H9 (cell line): ENCODE measurements around the gene PATL2. TPM values are rescaled to one million over a fixed set of nuclear protein-coding genes. Genes with fewer than 3 reads are reported as not detected.

ENCODE experiments used
- DNase-seq: peaks from one replicate; pipeline ENCODE4 v3.0.0-alpha.2; 2017
- H2AFZ ChIP-seq: one replicate; pipeline ENCODE4 v1.6.1; 2013; ENCODE audit warnings: mild to moderate bottlenecking, low read length, control low read depth, moderate library complexity
- H2AK5ac ChIP-seq: 2 replicates; pipeline ENCODE4 v1.6.1; 2013; ENCODE audit warnings: low read length, control low read depth, mixed read lengths; ENCODE audit not compliant: insufficient read length
- H2BK120ac ChIP-seq: one replicate; pipeline ENCODE4 v1.6.1; 2013; ENCODE audit warnings: low read depth, mild to moderate bottlenecking, low read length, control low read depth, inconsistent platforms; ENCODE audit not compliant: poor library complexity, severe bottlenecking
- H2BK12ac ChIP-seq: 2 replicates; pipeline ENCODE4 v1.6.1; 2013; ENCODE audit warnings: low read length, control low read depth, mixed read lengths, low read depth; ENCODE audit not compliant: insufficient read length
- H2BK15ac ChIP-seq: 2 replicates; pipeline ENCODE4 v1.6.1; 2013; ENCODE audit warnings: low read depth, low read length, control low read depth
- H2BK20ac ChIP-seq: one replicate; pipeline ENCODE4 v1.6.1; 2013; ENCODE audit warnings: low read depth, mild to moderate bottlenecking, low read length, control low read depth, inconsistent platforms; ENCODE audit not compliant: poor library complexity, severe bottlenecking
- H2BK5ac ChIP-seq: 2 replicates; pipeline ENCODE4 v1.6.1; 2013; ENCODE audit warnings: low read length, control low read depth, mixed read lengths; ENCODE audit not compliant: insufficient read length
- H3K14ac ChIP-seq: 2 replicates; pipeline ENCODE4 v1.6.1; 2013; ENCODE audit warnings: low read length, control low read depth; ENCODE audit not compliant: insufficient read depth
- H3K18ac ChIP-seq: 2 replicates; pipeline ENCODE4 v1.6.1; 2013; ENCODE audit warnings: low read depth, mild to moderate bottlenecking, mixed read lengths, low read length, control low read depth; ENCODE audit not compliant: insufficient read length
- H3K23ac ChIP-seq: 2 replicates; pipeline ENCODE4 v1.6.1; 2013; ENCODE audit warnings: low read length, control low read depth, mixed read lengths, low read depth; ENCODE audit not compliant: insufficient read length
- H3K23me2 ChIP-seq: 2 replicates; pipeline ENCODE4 v1.6.1; 2013; ENCODE audit warnings: low read depth, mild to moderate bottlenecking, mixed read lengths, low read length, control low read depth; ENCODE audit not compliant: insufficient read length, poor library complexity, severe bottlenecking
- H3K27ac ChIP-seq: 2 replicates; pipeline ENCODE4 v1.5.1; 2013; ENCODE audit warnings: low read length, control low read depth, mixed read lengths, low read depth; ENCODE audit not compliant: insufficient read length
- H3K27me3 ChIP-seq: 2 replicates; pipeline ENCODE4 v1.6.1; 2013; ENCODE audit warnings: low read length, control low read depth, inconsistent platforms; ENCODE audit not compliant: insufficient read depth
- H3K4ac ChIP-seq: 2 replicates; pipeline ENCODE4 v1.6.1; 2013; ENCODE audit warnings: low read depth, mild to moderate bottlenecking, control low read depth, inconsistent platforms, low read length, moderate library complexity
- H3K4me1 ChIP-seq: 2 replicates; pipeline ENCODE4 v1.6.1; 2013; ENCODE audit warnings: low read length, control low read depth, inconsistent platforms; ENCODE audit not compliant: insufficient read depth
- H3K4me2 ChIP-seq: 2 replicates; pipeline ENCODE4 v1.6.1; 2013; ENCODE audit warnings: low read length, control low read depth, mixed read lengths; ENCODE audit not compliant: insufficient read length, insufficient read depth
- H3K56ac ChIP-seq: 2 replicates; pipeline ENCODE4 v1.6.1; 2013; ENCODE audit warnings: low read depth, mild to moderate bottlenecking, mixed read lengths, low read length, control low read depth; ENCODE audit not compliant: insufficient read length
- H3K79me1 ChIP-seq: 2 replicates; pipeline ENCODE4 v1.6.1; 2013; ENCODE audit warnings: low read depth, mild to moderate bottlenecking, moderate library complexity, low read length, control low read depth, inconsistent platforms; ENCODE audit not compliant: insufficient read depth, poor library complexity, severe bottlenecking
- H3K79me2 ChIP-seq: 2 replicates; pipeline ENCODE4 v1.6.1; 2013; ENCODE audit warnings: low read length, control low read depth, inconsistent platforms; ENCODE audit not compliant: insufficient read depth
- H3K9ac ChIP-seq: 2 replicates; pipeline ENCODE4 v1.6.1; 2013; ENCODE audit warnings: low read length, control low read depth, mixed read lengths; ENCODE audit not compliant: insufficient read length; ENCODE audit errors: extremely low read depth
- H3K9me3 ChIP-seq: one replicate; pipeline ENCODE4 v1.6.1; 2013; ENCODE audit warnings: low read depth, low read length, inconsistent platforms; ENCODE audit not compliant: control insufficient read depth
- H3T11ph ChIP-seq: one replicate; pipeline ENCODE4 v1.6.1; 2013; ENCODE audit warnings: mild to moderate bottlenecking, low read length, control low read depth, inconsistent platforms
- H4K20me1 ChIP-seq: one replicate; pipeline ENCODE4 v1.6.1; 2013; ENCODE audit not compliant: control insufficient read depth, insufficient read length, insufficient read depth
- H4K5ac ChIP-seq: 2 replicates; pipeline ENCODE4 v1.6.1; 2013; ENCODE audit warnings: low read depth, mild to moderate bottlenecking, mixed read lengths, low read length, control low read depth; ENCODE audit not compliant: insufficient read length
- H4K8ac ChIP-seq: replicated peaks from 2 replicates; pipeline ENCODE4 v1.6.1; 2013; ENCODE audit warnings: low read length, control low read depth, mixed read lengths, low read depth; ENCODE audit not compliant: insufficient read length
- H4K91ac ChIP-seq: 2 replicates; pipeline ENCODE4 v1.6.1; 2013; ENCODE audit warnings: low read depth, mild to moderate bottlenecking, moderate library complexity, mixed read lengths, low read length, control low read depth; ENCODE audit not compliant: insufficient read length
- H3K27ac Mint-ChIP-seq, 3 experiments: 2 replicates in 2 of 3; 3 replicates in 1 of 3; pipeline ENCODE4 v1.8.0; 2020 to 2021; ENCODE audit warnings: mixed read lengths in 3 of 3, mild to moderate bottlenecking in 1 of 3, moderate library complexity in 1 of 3
- H3K27me3 Mint-ChIP-seq: 2 replicates; pipeline ENCODE4 v1.8.0; 2021; ENCODE audit warnings: low read depth, mild to moderate bottlenecking, moderate library complexity, mixed read lengths
- H3K36me3 Mint-ChIP-seq, 3 experiments: 2 replicates in 2 of 3; 3 replicates in 1 of 3; pipeline ENCODE4 v1.8.0; 2020 to 2021; ENCODE audit warnings: low read depth in 3 of 3, mixed read lengths in 3 of 3; ENCODE audit not compliant: insufficient read depth in 1 of 3
- H3K4me1 Mint-ChIP-seq, 2 experiments: 2 replicates each; pipeline ENCODE4 v1.8.0; 2020; ENCODE audit warnings: mixed read lengths in 2 of 2
- H3K4me3 Mint-ChIP-seq, 2 experiments: 2 replicates in 1 of 2; 3 replicates in 1 of 2; pipeline ENCODE4 v1.8.0; 2020 to 2021; ENCODE audit warnings: mild to moderate bottlenecking in 2 of 2, mixed read lengths in 2 of 2, moderate library complexity in 1 of 2
- H3K9me3 Mint-ChIP-seq, 2 experiments: 2 replicates in 1 of 2; 3 replicates in 1 of 2; pipeline ENCODE4 v1.8.0; 2020; ENCODE audit warnings: mild to moderate bottlenecking in 2 of 2, mixed read lengths in 2 of 2, moderate library complexity in 1 of 2
- CTCF ChIP-seq: fragments of 200-600 bp; sonication (generic); conservative IDR thresholded peaks from 3 replicates; pipeline ENCODE4 v1.8.0; 2021; ENCODE audit warnings: antibody characterized with exemption, mild to moderate bottlenecking
- WGBS: extraction: QIAGEN DNeasy Blood & Tissue Kit; methylation state at CpG from one replicate; pipeline ENCODE4 v1.1.7; 2013; ENCODE audit warnings: missing lambda C conversion rate, low lambda C conversion rate, mixed read lengths; ENCODE audit not compliant: insufficient read length; ENCODE audit errors: extremely low coverage; 5-methylcytosine and 5-hydroxymethylcytosine counted together
- total RNA-seq: library from RNA; stranded (reverse); gene quantifications from 2 replicates; pipeline ENCODE4 v1.2.1, GENCODE V29; 2021

Gene PATL2
- total RNA-seq, 1 experiment from 2014 or later = 0.46 TPM

- no peak overlapping the region for H3K4ac ChIP-seq
- no CpG with 5 or more reads among the region's 11 CpGs for WGBS
- peak overlapping the region in 1 of 3 experiments; percentile 96; a peak in 4 of 7 replicates for H3K27ac Mint-ChIP-seq
- peaks cover 6 to 7% of the 10 kb centered on the region in 2 experiments for H3K4me1 Mint-ChIP-seq
- H2BK120ac ChIP-seq = no peak overlapping the region
- peaks cover 13% of the 10 kb centered on the region for H3K23me2 ChIP-seq
- H4K5ac ChIP-seq = no peak overlapping the region
- H2AFZ ChIP-seq = no peak overlapping the region
- no peaks in the 10 kb centered on the region for H3K9me3 Mint-ChIP-seq
- H4K20me1 ChIP-seq = no peaks in the 10 kb centered on the region
- H3K18ac ChIP-seq = no peak overlapping the region
- no peak overlapping the region for H2AK5ac ChIP-seq
- no peak for DNase-seq
- no peak overlapping the region for H2BK15ac ChIP-seq
- no peaks in the 10 kb centered on the region for H3K9me3 ChIP-seq
- H3K27ac ChIP-seq = no peak overlapping the region
- no peaks in the 10 kb centered on the region for H3K79me1 ChIP-seq
- H3K27me3 Mint-ChIP-seq = peaks cover 15% of the 10 kb centered on the region
- no peak overlapping the region for H2BK12ac ChIP-seq
- no peak overlapping the region for H3K23ac ChIP-seq
- H3K14ac ChIP-seq = no peak overlapping the region
- no peak overlapping the region for H4K91ac ChIP-seq
- H3K4me3 Mint-ChIP-seq = peak overlapping the region; percentile 82 to 95
- H3K27me3 ChIP-seq = no peaks in the 10 kb centered on the region; the same call in 1 of the 2 replicates
- no peaks in the 10 kb centered on the region for H3K4me1 ChIP-seq
- H3K4me2 ChIP-seq = peak overlapping the region; percentile 55
- H3K79me2 ChIP-seq = no peaks in the 10 kb centered on the region; the same call in 1 of the 2 replicates
- H4K8ac ChIP-seq = no peak overlapping the region
- no peak overlapping the region for H2BK20ac ChIP-seq
- H3T11ph ChIP-seq = no peak overlapping the region
- no peaks in the 10 kb centered on the region; a peak in 2 of 7 replicates for H3K36me3 Mint-ChIP-seq
- no peak overlapping the region for H3K56ac ChIP-seq
- H3K9ac ChIP-seq = peak overlapping the region; percentile 37
- TF ChIP-seq CTCF = peak; percentile 48; the same call in 2 of the 3 replicates
- no peak overlapping the region for H2BK5ac ChIP-seq
Measured at GRCh38 chr15:44710236-44711095, 657 bp downstream of the PATL2 start.
